ENCODE results near the gene CFAP141. TPM values are rescaled to one million over a fixed set of nuclear protein-coding genes. Genes with fewer than 3 reads are reported as not detected.

Gene CFAP141
- polyA plus RNA-seq, 2 of the 4 experiments (the other 2 are of a cell fraction) = not detected

DNA sequence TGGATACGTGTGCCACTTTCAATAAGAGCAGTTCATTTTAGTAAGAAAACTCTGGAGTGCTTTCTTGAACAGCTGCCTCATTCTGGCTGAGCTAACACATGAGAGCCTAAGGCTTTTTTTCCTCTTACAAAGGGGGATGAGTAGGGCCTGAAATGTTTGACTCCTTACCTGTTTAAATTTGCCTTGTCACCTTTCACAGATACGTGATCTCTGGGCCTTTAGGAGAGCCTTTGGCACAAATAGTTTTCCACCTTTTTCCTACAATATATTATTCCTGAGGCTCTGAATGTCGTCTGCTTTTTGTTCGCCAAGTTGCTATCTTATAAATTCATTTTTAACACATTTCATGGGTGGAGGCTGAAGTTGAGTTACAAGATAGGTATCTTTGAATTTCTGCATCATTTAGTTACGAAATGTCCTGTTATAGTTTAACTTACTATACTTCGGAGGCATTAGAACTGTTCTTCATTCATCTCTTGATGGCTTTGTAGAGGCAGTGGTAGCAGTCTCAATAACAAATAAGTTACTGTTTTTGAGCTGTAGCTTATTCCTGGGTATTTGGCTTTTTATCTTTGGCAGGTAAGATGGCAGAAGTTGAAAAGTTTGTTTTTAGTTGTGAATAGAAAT lies 31.9 kb upstream of the CFAP141 start (continued):
- TF ChIP-seq, protein P1, sequence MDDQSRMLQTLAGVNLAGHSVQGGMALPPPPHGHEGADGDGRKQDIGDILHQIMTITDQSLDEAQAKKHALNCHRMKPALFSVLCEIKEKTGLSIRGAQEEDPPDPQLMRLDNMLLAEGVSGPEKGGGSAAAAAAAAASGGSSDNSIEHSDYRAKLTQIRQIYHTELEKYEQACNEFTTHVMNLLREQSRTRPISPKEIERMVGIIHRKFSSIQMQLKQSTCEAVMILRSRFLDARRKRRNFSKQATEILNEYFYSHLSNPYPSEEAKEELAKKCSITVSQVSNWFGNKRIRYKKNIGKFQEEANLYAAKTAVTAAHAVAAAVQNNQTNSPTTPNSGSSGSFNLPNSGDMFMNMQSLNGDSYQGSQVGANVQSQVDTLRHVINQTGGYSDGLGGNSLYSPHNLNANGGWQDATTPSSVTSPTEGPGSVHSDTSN (IDR thresholded peaks at IDR 0.05) = no peak
- TF ChIP-seq CBX8 (IDR thresholded peaks at IDR 0.05) (no peak), SREBF2 (IDR thresholded peaks at IDR 0.05) (no peak)

DNA sequence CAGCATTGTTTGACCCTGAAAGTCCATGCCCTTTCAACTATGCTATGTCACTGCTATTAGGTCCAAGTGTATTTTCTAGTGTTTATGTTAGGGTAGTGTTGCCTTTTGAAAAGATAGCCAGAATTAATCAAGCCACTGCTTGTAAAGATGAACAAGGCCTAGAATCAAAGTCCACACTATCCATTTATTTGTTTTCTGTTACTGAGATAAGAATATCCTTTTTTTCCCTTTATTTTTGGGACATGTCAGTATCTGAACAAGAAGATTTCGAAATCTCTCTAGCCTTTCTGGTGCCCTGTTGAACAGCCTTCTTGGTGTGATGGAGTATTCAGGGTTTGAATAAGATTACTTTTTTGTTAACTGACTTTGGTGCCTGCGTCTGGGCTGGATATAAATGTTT lies 31.3 kb upstream of the CFAP141 start:
- TF ChIP-seq RARB (CRISPR knock-in tag; IDR thresholded peaks at IDR 0.05) (no peak), BHLHE40 (IDR thresholded peaks at IDR 0.05; ENCODE audit: low read depth, low read length) (no peak), PHF8 (IDR thresholded peaks at IDR 0.05; ENCODE audit: borderline replicate concordance, low read depth) (no peak), MAFK (IDR thresholded peaks at IDR 0.05; ENCODE audit: partially characterized antibody) (no peak), ESRRA (IDR thresholded peaks at IDR 0.05; ENCODE audit: borderline replicate concordance, low read length) (no peak), KDM5A (IDR thresholded peaks at IDR 0.05) (no peak), HOXA7 (CRISPR knock-in tag; IDR thresholded peaks at IDR 0.05) (no peak), FOSB (CRISPR knock-in tag; IDR thresholded peaks at IDR 0.05) (no peak), ZC3H11A (IDR thresholded peaks at IDR 0.05) (no peak)
- TF ChIP-seq, protein P2, sequence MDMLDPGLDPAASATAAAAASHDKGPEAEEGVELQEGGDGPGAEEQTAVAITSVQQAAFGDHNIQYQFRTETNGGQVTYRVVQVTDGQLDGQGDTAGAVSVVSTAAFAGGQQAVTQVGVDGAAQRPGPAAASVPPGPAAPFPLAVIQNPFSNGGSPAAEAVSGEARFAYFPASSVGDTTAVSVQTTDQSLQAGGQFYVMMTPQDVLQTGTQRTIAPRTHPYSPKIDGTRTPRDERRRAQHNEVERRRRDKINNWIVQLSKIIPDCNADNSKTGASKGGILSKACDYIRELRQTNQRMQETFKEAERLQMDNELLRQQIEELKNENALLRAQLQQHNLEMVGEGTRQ (IDR thresholded peaks at IDR 0.05) = no peak
- TF ChIP-seq, protein P3, sequence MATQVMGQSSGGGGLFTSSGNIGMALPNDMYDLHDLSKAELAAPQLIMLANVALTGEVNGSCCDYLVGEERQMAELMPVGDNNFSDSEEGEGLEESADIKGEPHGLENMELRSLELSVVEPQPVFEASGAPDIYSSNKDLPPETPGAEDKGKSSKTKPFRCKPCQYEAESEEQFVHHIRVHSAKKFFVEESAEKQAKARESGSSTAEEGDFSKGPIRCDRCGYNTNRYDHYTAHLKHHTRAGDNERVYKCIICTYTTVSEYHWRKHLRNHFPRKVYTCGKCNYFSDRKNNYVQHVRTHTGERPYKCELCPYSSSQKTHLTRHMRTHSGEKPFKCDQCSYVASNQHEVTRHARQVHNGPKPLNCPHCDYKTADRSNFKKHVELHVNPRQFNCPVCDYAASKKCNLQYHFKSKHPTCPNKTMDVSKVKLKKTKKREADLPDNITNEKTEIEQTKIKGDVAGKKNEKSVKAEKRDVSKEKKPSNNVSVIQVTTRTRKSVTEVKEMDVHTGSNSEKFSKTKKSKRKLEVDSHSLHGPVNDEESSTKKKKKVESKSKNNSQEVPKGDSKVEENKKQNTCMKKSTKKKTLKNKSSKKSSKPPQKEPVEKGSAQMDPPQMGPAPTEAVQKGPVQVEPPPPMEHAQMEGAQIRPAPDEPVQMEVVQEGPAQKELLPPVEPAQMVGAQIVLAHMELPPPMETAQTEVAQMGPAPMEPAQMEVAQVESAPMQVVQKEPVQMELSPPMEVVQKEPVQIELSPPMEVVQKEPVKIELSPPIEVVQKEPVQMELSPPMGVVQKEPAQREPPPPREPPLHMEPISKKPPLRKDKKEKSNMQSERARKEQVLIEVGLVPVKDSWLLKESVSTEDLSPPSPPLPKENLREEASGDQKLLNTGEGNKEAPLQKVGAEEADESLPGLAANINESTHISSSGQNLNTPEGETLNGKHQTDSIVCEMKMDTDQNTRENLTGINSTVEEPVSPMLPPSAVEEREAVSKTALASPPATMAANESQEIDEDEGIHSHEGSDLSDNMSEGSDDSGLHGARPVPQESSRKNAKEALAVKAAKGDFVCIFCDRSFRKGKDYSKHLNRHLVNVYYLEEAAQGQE (IDR thresholded peaks at IDR 0.05) = no peak
- TF ChIP-seq, protein P4, sequence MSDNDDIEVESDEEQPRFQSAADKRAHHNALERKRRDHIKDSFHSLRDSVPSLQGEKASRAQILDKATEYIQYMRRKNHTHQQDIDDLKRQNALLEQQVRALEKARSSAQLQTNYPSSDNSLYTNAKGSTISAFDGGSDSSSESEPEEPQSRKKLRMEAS (IDR thresholded peaks at IDR 0.05) = no peak
- H3K4me3 ChIP-seq = no peak overlapping the region
- no peak overlapping the region for H3K27ac ChIP-seq
- DNase-seq (ENCODE audit: low read depth in 1 of 2, low spot score in 1 of 2) (no peak), FAIRE-seq (no peak), ATAC-seq (no peak)
- H3K4me2 ChIP-seq = no peak overlapping the region
- H3K9me3 ChIP-seq = no peaks in the 10 kb centered on the region
- no peaks in the 10 kb centered on the region for H3K4me1 ChIP-seq
- 87% methylated on average over 2 of the region's 2 CpGs for WGBS (ENCODE audit: missing lambda C conversion rate)
- ChIA-PET POLR2A (interaction anchor here (1.3 kb wide), 1 partner anchor 34 kb away, joined by 3 read pairs; no protein-coding TSS in a partner anchor), CTCF (interaction anchor here (0.8 kb wide), 1 partner anchor 36 kb away, joined by 3 read pairs; no protein-coding TSS in a partner anchor)

DNA sequence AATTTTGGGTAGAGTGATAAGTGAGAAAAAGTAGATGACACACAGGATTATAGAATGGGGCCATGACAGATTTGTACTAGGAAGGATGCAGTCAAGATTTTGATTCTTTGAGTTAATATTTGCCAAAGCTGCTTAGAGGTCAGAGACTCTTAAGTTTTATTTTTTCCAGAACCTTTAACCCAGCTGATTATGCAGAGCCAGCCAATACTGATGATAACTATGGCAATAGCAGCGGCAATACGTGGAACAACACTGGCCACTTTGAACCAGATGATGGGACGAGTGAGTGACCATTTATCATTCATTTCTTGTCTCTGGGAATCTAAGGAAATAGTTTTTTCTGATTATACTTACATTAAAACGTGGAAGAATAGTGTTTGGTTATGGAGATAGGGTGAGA lies 30.7 kb upstream of the CFAP141 start:
- no peak for ATAC-seq
- Histone ChIP-seq H3K4me2 (no peak overlapping the region), H3K27ac (no peak overlapping the region), H3K4me3 (no peak overlapping the region), H3K9me3 (no peaks in the 10 kb centered on the region), H3K4me1 (no peaks in the 10 kb centered on the region)
- ChIA-PET CTCF (no interaction called here), POLR2A (interaction anchor here (1.3 kb wide), 1 partner anchor 35 kb away, joined by 3 read pairs; no protein-coding TSS in a partner anchor)
- FAIRE-seq = no peak
- WGBS (ENCODE audit: missing lambda C conversion rate) = 82% methylated on average over 4 of the region's 4 CpGs
- no peak for DNase-seq (ENCODE audit: low read depth in 1 of 2, low spot score in 1 of 2)
- TF ChIP-seq SREBF2 (IDR thresholded peaks at IDR 0.05) (no peak), HOXB5 (CRISPR knock-in tag; IDR thresholded peaks at IDR 0.05) (no peak), RCOR1 (IDR thresholded peaks at IDR 0.05; ENCODE audit: low read depth, low read length) (no peak), EHMT2 (IDR thresholded peaks at IDR 0.05; ENCODE audit: low read depth) (no peak), NFE2L2 (conservative IDR thresholded peaks at IDR 0.05; ENCODE audit: low read length) (no peak), MAZ (IDR thresholded peaks at IDR 0.05; ENCODE audit: borderline replicate concordance, low read depth, low read length) (no peak), KDM1A (IDR thresholded peaks at IDR 0.05; ENCODE audit: low read depth) (no peak), JUN (IDR thresholded peaks at IDR 0.05) (no peak), KDM5A (IDR thresholded peaks at IDR 0.05) (no peak), CEBPB (IDR thresholded peaks at IDR 0.05) (no peak), NPAS2 (CRISPR knock-in tag; IDR thresholded peaks at IDR 0.05; ENCODE audit: borderline replicate concordance) (no peak), NR3C1 (IDR thresholded peaks at IDR 0.05) (no peak), MYC (IDR thresholded peaks at IDR 0.05; ENCODE audit: borderline replicate concordance, low read length) (no peak)
- TF ChIP-seq, protein P2 (IDR thresholded peaks at IDR 0.05) = no peak
- TF ChIP-seq, protein P5, sequence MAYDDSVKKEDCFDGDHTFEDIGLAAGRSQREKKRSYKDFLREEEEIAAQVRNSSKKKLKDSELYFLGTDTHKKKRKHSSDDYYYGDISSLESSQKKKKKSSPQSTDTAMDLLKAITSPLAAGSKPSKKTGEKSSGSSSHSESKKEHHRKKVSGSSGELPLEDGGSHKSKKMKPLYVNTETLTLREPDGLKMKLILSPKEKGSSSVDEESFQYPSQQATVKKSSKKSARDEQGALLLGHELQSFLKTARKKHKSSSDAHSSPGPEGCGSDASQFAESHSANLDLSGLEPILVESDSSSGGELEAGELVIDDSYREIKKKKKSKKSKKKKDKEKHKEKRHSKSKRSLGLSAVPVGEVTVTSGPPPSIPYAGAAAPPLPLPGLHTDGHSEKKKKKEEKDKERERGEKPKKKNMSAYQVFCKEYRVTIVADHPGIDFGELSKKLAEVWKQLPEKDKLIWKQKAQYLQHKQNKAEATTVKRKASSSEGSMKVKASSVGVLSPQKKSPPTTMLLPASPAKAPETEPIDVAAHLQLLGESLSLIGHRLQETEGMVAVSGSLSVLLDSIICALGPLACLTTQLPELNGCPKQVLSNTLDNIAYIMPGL (CRISPR knock-in tag; IDR thresholded peaks at IDR 0.05; ENCODE audit: borderline replicate concordance) = no peak

Measured in A549 (cell line).